ENCODE results near the gene KCNQ5.

Gene KCNQ5

GRCh38 chr6:72748759-72749158, 126.9 kb downstream of the KCNQ5 start:
- DNase-seq: peak; percentile 93

GRCh38 chr6:72755752-72756151, 133.9 kb downstream of the KCNQ5 start:
- DNase-seq: no peak

DNA sequence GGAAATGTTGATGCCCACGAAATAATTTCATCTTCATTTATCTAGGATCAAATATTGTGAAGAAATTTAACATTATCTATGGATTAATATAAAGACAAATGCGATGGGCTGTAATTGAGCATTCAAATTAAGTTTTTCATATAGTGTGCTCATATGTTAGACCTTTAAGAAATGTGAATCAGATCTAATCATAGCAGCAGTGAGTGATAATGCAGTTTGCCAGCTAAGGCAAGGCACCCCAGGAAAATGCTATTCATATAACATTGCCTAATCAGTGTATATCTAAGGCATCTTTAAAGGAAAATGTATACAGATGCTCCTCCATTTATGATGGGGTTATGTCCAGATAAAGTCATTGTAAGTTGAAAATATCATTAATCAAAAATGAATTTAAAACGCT, 135.2 kb downstream of the KCNQ5 start:
- no peak for DNase-seq

DNA sequence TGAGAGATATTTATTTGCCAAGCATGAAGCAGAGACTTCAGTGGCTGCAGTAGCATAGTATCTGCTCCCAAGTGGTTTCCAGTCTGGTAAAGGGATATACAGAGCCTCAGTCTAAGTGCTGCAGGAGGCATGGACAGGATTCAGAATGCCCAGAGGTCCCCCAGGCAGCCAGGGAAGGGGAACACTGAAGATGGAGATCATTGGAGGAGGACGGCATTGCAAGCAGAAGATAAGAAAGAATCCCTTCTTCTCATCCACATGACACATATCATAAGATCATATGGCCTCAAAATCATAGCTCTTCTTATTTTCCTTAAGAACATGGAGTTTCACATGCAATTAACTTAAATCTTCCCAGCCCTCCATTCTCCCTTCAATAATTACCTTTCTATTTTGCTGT, 136.1 kb downstream of the KCNQ5 start:
- DNase-seq: no peak

DNA sequence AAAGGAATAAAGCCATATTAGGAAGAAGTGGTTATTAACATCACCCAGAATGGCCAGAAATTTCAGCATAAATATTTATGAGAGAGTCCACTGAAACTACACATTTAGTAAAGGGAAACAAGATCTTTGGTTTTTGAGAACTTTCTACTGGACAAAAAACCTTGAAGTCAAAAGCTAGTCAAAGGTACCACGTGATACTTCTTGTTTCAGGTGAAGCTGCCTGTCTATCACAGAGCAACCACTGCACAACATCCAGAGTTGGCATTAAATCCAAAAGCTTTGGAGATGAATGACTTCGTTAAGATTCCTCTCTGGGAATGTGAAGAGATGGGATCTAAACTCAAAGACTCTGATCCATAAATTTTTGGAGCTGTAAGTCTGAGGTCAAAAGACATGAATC, 137.0 kb downstream of the KCNQ5 start:
- DNase-seq: no peak

GRCh38 chr6:72760114-72760793, 138.4 kb downstream of the KCNQ5 start:
- DNase-seq: peak; percentile 20

DNA sequence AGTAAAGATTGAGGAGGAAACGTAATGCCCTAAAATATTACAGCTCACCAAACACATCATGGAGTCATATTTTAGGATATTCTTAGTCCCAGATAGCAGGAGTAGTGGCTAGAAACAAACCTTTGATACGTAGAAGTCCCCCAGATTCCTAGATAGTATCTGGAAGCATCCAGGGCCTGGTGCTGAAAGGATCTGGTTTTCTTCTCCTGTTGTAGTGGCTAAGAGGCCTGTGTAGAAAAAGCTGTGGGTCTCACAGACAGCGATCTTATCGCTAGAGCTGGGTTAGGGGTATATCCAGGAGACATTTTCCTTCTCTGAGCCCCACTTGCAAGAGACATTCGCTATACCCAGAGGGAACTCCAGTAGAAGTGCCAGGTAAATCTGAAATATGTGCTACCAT, 139.9 kb downstream of the KCNQ5 start:
- DNase-seq: no peak

DNA sequence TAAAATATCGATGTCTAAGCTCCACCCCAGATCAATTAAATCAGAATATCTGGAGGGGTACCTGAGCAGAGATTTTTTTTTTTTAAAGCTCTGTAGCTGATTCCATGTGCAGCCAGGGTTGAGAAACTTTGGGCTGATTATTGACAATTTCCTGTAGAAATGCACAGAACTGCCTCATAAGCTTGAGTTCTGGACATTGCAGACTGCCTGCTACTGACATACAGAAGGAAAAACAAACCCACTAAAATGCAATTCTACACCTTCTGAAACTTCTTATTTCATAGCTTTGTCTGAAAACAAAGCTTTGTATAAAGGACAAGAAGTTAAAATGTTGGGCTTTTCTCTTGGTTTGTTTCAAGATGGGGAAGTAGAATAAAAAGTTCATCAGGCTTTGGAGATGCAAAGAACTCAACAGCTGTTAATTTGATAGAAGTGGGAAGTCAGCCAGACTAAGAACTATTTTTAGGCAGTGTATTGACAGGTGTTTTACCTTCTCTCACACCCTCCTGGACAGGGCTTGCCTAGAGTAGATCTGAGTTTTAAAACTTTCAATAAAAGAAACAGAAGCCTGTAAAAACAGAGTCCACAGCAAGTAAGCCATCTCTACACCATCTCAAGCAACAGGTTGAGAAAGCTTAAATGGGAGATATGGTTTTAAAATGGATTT, 147.7 kb downstream of the KCNQ5 start:
- no peak for DNase-seq

DNA sequence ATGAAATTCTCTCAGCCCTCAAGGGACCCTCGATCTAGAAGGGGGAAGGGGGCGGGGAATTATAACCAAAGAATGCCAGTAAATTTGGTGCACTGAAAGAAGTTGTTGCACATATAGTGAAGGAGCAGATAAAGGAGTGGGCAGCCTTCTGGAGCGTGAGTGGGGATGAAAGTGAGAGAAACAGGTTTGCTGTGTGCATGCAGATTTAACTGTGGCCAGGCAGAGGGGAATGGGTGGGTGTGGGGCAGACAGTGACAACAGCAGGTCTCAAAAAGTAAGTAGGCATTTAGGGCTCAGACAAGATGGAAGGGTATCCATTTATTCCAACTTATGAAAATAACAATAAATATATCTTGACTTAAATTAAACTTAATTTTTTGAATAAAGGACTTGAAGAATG, 149.1 kb downstream of the KCNQ5 start:
- no peak for DNase-seq

DNA sequence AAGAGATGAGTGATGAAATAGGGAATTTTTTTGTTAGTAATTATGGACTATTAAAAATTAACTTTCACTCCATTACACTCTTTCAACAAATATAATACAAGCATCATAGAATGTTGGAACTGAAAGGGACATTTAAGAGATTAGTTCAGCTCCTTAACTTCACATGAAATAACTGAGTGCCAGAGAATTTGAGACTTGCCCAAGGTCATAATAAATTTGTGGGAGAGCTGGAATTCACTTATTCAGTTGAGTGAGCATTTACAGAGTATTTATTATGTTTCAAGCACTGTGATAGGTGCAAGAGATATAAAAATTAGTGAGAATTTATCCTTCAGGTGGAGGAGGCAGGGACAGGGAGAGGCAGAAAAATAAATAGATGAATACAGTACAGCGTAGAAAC, 154.6 kb downstream of the KCNQ5 start:
- no peak for DNase-seq

- DNase-seq: no peak
Observed at GRCh38 chr6:72781624-72782023, 159.8 kb downstream of the KCNQ5 start.

DNA sequence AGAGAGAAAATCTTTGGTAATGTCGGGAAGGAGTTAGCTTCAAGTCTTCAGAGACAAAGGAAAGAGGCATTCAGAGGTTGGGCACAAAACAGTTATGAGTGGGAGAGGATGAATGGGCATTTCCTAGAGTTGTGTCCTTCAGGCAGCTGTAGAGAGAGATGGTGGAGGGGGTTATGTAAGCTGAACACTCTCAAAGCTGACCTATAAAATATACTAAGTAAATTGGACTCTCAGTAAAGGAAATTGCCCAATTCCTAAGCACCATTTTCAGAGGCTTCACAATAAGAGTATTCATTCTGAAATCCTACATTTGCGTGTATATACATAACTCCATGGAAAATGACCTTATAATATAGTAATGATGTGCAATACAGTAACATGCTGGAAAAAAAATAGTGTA, 161.2 kb downstream of the KCNQ5 start:
- DNase-seq: no peak

DNA sequence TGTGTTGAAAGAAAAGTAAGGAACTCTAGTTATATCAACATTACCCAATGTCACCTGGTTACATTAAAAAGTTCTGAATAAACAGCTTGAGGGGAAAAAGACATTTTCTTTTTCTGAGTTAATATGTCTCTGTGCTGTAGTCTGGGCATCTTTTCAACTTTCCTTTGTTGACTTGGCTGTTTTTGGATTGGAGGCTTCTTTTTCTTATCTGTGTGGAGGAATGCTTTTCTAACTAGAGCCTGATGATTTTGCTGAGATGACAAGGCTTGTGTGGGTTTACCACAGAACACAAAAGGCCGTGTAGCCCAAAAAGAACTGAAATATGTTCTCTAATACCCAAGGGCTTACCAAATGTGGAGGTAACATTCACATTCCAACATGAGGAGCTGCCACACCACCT, 161.8 kb downstream of the KCNQ5 start:
- DNase-seq: peak; percentile 35

DNA sequence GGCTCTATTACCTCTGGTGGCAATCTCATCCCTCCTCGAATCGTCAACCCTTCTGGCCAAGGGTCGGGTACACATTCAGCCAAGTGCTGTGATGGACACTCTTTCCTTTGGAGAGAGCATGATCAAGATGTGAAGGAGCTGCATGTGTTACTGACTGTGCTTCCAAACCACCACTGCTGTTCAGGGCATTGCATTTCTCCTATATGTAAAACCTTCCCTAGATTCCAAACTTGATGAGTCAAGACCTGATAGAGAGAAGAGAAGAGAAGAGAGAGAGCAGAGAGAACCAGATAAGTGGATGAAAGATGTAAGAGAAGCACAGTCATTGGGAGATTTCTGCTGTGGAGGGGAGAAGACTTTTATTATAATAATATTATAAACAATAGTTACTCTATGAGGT, 162.2 kb downstream of the KCNQ5 start:
- DNase-seq: peak; percentile 52

DNA sequence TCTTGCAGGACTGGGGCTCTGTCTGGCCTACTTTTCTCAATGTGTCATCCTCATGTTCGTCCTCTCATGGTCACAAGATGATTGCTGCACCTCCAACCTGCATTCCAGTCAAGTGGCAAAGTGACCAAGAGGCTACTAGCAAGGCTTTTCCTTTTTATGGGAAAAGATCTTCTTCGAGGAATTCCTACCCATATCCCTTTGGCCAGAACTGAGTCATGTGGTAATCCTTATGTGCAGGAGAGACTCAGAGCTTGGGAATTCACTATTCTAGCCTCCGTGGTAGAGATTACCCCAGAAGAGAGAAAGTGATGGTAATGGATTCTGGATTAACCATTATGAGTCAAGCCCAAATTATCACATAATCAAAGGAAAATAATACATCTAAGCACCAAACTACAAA, 162.7 kb downstream of the KCNQ5 start:
- peak; percentile 86 for DNase-seq

- peak; percentile 89 for DNase-seq
Observed at GRCh38 chr6:72787391-72788031, 165.6 kb downstream of the KCNQ5 start.

- peak; percentile 76 for DNase-seq
Observed at GRCh38 chr6:72788188-72788587, 166.3 kb downstream of the KCNQ5 start.

GRCh38 chr6:72789145-72789544, 167.3 kb downstream of the KCNQ5 start:
- DNase-seq: no peak

DNA sequence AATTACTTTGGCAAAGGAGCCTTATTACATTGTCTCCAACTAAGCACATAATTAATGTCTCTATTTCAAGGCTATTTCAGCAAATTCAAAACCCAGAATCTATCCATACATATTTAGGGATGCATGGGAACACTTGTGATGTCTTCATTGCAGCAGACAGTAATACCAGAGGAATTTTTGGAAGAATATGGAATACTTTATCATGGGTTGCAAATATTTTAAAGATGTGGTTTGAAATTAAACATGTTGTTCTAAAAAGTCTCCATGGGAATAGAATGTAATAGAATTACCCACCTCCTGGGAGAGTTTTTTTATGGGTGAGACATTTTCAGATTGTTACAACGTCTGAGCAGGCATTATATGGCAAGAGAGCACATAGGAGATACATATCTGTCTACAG, 170.8 kb downstream of the KCNQ5 start:
- peak; percentile 47 for DNase-seq

- no peak for DNase-seq
Observed at GRCh38 chr6:72793641-72794395, 172.0 kb downstream of the KCNQ5 start.

DNA sequence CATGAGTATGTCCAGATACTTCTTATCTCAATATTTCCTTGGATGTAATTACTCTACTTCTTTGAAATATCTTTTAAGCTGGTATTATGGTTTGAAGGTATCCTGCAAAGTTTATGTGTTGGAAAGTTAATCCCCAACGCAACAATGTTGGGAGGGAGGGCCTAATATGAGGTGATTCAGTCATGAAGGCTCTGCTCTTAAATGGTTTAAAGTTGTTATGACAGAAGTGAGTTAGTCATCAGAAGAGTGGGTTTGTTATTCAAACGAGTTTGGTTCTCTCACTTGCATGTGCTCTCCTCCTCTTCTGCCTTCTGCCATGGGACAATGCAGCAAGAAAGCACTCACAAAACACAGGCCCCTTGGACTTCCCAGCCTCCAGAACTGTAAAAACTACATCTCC, 176.3 kb downstream of the KCNQ5 start:
- DNase-seq: no peak

- peak; percentile 42 for DNase-seq
Observed at GRCh38 chr6:72809746-72810379, 188.0 kb downstream of the KCNQ5 start.

Data from fibroblast of skin of right quadriceps (primary cell).